Testis (tissue), 3 donors: ENCODE data around the gene CAMTA1. TPM values are rescaled to one million over a fixed set of nuclear protein-coding genes. Genes with fewer than 3 reads are reported as not detected.

Experiments used
- DNase-seq: peaks from one replicate; pipeline ENCODE4 v3.0.0-alpha.2; 2019
- H3K27ac ChIP-seq, 2 donors: fragments of 200-600 bp; sonication (generic); one replicate each; pipeline ENCODE4 v1.5.1; 2019
- H3K27me3 ChIP-seq: fragments of 200-600 bp; sonication (generic); one replicate; pipeline ENCODE4 v1.5.1; 2019
- H3K36me3 ChIP-seq: fragments of 200-600 bp; sonication (generic); one replicate; pipeline ENCODE4 v1.5.1; 2017; ENCODE audit warnings: low read depth; ENCODE audit errors: missing control alignments
- H3K4me1 ChIP-seq: fragments of 200-600 bp; sonication (generic); one replicate; pipeline ENCODE4 v1.5.1; 2019
- H3K4me3 ChIP-seq, 2 donors: fragments of 200-600 bp; sonication (generic); one replicate each; pipeline ENCODE4 v1.5.1; 2017 to 2019
- H3K9me3 ChIP-seq: fragments of 200-600 bp; sonication (generic); one replicate; pipeline ENCODE4 v1.5.1; 2017
- POLR2A ChIP-seq: fragments of 450-650 bp; IDR thresholded peaks from one replicate; pipeline ENCODE4 v1.6.1; 2017; ENCODE audit warnings: antibody characterized with exemption, mild to moderate bottlenecking, moderate library complexity
- WGBS, 2 donors: methylation state at CpG; one replicate each; pipeline ENCODE4 v1.1.5; 2018; 5-methylcytosine and 5-hydroxymethylcytosine counted together
- intact Hi-C: fragments of 100-400 bp; cut with DNase I; formaldehyde crosslinking; loops from one replicate; pipeline ENCODE4 v1.15.1; 2023; ENCODE audit warnings: low total_unique reads
- polyA plus RNA-seq: library from polyadenylated mRNA; stranded (reverse); fragments of 350-450 nt; fragmentation: Illumina TruSeq; extraction: RNeasy Lipid Tissue Mini Kit (QIAGEN cat#74804); gene quantifications from one replicate; pipeline ENCODE4 v1.2.3, GENCODE V29; 2014; ENCODE audit warnings: low read depth, low replicate concordance; ENCODE audit not compliant: insufficient read depth
- total RNA-seq, 2 donors: library from RNA; depleted of rRNA; stranded (reverse); fragments of >200 nt; gene quantifications; one replicate each; pipeline ENCODE4 v1.2.3, GENCODE V29; 2016
- TF ChIP-seq, protein P1 (sequence below), 3 experiments: fragments of 450-650 bp in 2 of 3; fragments of 200-600 bp in 1 of 3; sonication (generic) in 1 of 3; IDR thresholded peaks; one replicate each; pipeline ENCODE4 v1.5.1; 2016 to 2019; ENCODE audit warnings: antibody characterized with exemption in 3 of 3, mild to moderate bottlenecking in 2 of 3, moderate library complexity in 1 of 3

The CAMTA1 gene
- total and polyA plus RNA-seq, 3 donors from 2014 or later, result 116 to 158 (median 119) TPM

DNA sequence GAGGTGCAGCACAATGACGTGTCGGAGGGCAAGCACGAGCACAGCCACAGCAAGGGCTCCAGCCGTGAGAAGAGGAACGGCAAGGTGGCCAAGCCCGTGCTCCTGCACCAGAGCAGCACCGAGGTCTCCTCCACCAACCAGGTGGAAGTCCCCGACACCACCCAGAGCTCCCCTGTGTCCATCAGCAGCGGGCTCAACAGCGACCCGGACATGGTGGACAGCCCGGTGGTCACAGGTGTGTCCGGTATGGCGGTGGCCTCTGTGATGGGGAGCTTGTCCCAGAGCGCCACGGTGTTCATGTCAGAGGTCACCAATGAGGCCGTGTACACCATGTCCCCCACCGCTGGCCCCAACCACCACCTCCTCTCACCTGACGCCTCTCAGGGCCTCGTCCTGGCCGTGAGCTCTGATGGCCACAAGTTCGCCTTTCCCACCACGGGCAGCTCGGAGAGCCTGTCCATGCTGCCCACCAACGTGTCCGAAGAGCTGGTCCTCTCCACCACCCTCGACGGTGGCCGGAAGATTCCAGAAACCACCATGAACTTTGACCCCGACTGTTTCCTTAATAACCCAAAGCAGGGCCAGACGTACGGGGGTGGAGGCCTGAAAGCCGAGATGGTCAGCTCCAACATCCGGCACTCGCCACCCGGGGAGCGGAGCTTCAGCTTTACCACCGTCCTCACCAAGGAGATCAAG lies 878.3 kb downstream of the CAMTA1 start:
- intact Hi-C loops, result no loop called here
- no peak for DNase-seq
- Histone ChIP-seq H3K4me1 (peaks cover 4% of the 10 kb centered on the region), H3K36me3 (no peaks in the 10 kb centered on the region), H3K9me3 (no peaks in the 10 kb centered on the region), H3K27ac (no peak overlapping the region), H3K27me3 (no peaks in the 10 kb centered on the region), H3K4me3 (no peak overlapping the region)
- 90 to 93% methylated on average over 37 to 38 of the region's 38 CpGs for WGBS, 2 donors
- TF ChIP-seq, protein P1, sequence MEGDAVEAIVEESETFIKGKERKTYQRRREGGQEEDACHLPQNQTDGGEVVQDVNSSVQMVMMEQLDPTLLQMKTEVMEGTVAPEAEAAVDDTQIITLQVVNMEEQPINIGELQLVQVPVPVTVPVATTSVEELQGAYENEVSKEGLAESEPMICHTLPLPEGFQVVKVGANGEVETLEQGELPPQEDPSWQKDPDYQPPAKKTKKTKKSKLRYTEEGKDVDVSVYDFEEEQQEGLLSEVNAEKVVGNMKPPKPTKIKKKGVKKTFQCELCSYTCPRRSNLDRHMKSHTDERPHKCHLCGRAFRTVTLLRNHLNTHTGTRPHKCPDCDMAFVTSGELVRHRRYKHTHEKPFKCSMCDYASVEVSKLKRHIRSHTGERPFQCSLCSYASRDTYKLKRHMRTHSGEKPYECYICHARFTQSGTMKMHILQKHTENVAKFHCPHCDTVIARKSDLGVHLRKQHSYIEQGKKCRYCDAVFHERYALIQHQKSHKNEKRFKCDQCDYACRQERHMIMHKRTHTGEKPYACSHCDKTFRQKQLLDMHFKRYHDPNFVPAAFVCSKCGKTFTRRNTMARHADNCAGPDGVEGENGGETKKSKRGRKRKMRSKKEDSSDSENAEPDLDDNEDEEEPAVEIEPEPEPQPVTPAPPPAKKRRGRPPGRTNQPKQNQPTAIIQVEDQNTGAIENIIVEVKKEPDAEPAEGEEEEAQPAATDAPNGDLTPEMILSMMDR (IDR thresholded peaks at IDR 0.05), result no peak
- TF ChIP-seq POLR2A, result no peak

DNA sequence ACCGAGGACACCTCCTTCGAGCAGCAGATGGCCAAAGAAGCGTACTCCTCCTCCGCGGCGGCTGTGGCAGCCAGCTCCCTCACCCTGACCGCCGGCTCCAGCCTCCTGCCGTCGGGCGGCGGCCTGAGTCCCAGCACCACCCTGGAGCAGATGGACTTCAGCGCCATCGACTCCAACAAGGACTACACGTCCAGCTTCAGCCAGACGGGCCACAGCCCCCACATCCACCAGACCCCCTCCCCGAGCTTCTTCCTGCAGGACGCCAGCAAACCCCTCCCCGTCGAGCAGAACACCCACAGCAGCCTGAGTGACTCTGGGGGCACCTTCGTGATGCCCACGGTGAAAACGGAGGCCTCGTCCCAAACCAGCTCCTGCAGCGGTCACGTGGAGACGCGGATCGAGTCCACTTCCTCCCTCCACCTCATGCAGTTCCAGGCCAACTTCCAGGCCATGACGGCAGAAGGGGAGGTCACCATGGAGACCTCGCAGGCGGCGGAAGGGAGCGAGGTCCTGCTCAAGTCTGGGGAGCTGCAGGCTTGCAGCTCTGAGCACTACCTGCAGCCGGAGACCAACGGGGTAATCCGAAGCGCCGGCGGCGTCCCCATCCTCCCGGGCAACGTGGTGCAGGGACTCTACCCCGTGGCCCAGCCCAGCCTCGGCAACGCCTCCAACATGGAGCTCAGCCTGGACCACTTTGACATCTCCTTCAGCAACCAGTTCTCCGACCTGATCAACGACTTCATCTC lies 879.1 kb downstream of the CAMTA1 start:
- no peaks in the 10 kb centered on the region for H3K36me3 ChIP-seq
- intact Hi-C loops, result no loop called here
- TF ChIP-seq, protein P1 (IDR thresholded peaks at IDR 0.05), result no peak
- no peak for TF ChIP-seq POLR2A
- H3K9me3 ChIP-seq, result no peaks in the 10 kb centered on the region
- DNase-seq, result no peak
- no peak overlapping the region for H3K27ac ChIP-seq
- H3K4me1 ChIP-seq, result peaks cover 4% of the 10 kb centered on the region
- WGBS, 2 donors, result 95 to 98% methylated on average over 23 to 48 of the region's 48 CpGs
- no peak overlapping the region for H3K4me3 ChIP-seq
- no peaks in the 10 kb centered on the region for H3K27me3 ChIP-seq

DNA sequence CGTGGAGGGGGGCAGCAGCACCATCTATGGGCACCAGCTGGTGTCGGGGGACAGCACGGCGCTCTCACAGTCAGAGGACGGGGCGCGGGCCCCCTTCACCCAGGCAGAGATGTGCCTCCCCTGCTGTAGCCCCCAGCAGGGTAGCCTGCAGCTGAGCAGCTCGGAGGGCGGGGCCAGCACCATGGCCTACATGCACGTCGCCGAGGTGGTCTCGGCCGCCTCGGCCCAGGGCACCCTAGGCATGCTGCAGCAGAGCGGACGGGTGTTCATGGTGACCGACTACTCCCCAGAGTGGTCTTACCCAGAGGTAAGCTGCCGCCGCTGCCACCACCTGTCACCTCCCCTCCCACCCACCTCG lies 879.6 kb downstream of the CAMTA1 start:
- intact Hi-C loops, result loop anchor here (5.0 kb wide), 1 partner anchor 87 kb away; no protein-coding TSS in a partner anchor

DNA sequence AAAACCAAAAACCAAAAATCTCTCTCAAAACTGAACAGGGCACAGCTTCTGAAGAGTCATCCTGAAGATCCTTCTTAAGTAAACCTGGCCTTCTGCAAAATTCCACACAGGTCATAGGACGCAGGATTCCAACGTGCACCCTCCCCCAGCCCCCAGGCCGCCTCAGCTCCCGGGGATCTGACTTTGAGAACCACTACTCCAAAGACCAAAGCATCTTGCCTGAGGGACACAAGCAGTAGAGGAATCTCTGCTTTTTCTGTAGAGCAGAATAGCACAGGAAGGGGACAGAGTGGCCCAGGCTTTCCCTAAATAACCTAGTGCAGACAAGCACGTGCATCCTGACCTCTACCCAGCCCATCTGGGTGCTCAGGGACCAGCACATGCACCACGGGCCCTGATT lies 881.0 kb downstream of the CAMTA1 start:
- H3K4me1 ChIP-seq, result peaks cover 4% of the 10 kb centered on the region
- H3K4me3 ChIP-seq, result no peak overlapping the region
- no peak for DNase-seq
- WGBS, 2 donors, result 75 to 76% methylated on average over 6 of the region's 6 CpGs
- no peak overlapping the region for H3K27ac ChIP-seq
- no peaks in the 10 kb centered on the region for H3K9me3 ChIP-seq
- intact Hi-C loops, result loop anchor here (5.0 kb wide), 1 partner anchor 86 kb away; no protein-coding TSS in a partner anchor
- H3K36me3 ChIP-seq, result no peaks in the 10 kb centered on the region
- no peak for TF ChIP-seq POLR2A
- TF ChIP-seq, protein P1 (IDR thresholded peaks at IDR 0.05), result no peak
- H3K27me3 ChIP-seq, result no peaks in the 10 kb centered on the region

More for the DNA sequence above, 879.6 kb downstream of the CAMTA1 start:
- Histone ChIP-seq H3K4me3 (no peak overlapping the region), H3K4me1 (peaks cover 4% of the 10 kb centered on the region), H3K36me3 (no peaks in the 10 kb centered on the region), H3K27me3 (no peaks in the 10 kb centered on the region), H3K27ac (no peak overlapping the region), H3K9me3 (no peaks in the 10 kb centered on the region)
- DNase-seq, result no peak
- no peak for TF ChIP-seq POLR2A
- TF ChIP-seq, protein P1 (IDR thresholded peaks at IDR 0.05), result no peak
- WGBS, 2 donors, result 93 to 95% methylated on average over 8 to 21 of the region's 21 CpGs
